GM23338 (cell line): Measurements from ENCODE around the gene TPMT. TPM values are rescaled to one million over a fixed set of nuclear protein-coding genes. Genes with fewer than 3 reads are reported as not detected.
"Not testable (repeated sequence)": the region's sequence is repeated elsewhere in the genome, so short reads cannot be mapped to it uniquely, and the experiment has no call there.

Experiments
- ATAC-seq: fragments of 200-7000 bp; cut with Tn5 transposase; 3 replicates; pipeline ENCODE4 v1.9.1; 2020
- DNase-seq: peaks from one replicate; pipeline ENCODE4 v3.0.0-alpha.2; 2015; ENCODE audit warnings: low spot score
- H2AFZ ChIP-seq: fragments of 200-600 bp; sonication (generic); 2 replicates; pipeline ENCODE4 v1.8.0; 2016; ENCODE audit warnings: antibody characterized with exemption, mild to moderate bottlenecking, moderate library complexity
- H3F3A ChIP-seq: fragments of 200-600 bp; sonication (generic); replicated peaks from 2 replicates; pipeline ENCODE4 v1.8.0; 2017; ENCODE audit warnings: antibody characterized with exemption, mixed run types, low read depth
- H3K27ac ChIP-seq: fragments of 200-600 bp; sonication (generic); 2 replicates; pipeline ENCODE4 v1.6.1; 2016; ENCODE audit warnings: low read depth
- H3K27me3 ChIP-seq: fragments of 200-600 bp; sonication (generic); 2 replicates; pipeline ENCODE4 v1.8.0; 2016; ENCODE audit warnings: mild to moderate bottlenecking, mixed run types, moderate library complexity; ENCODE audit not compliant: insufficient read depth
- H3K36me3 ChIP-seq: fragments of 200-600 bp; sonication (generic); 2 replicates; pipeline ENCODE4 v1.8.0; 2016; ENCODE audit warnings: mild to moderate bottlenecking; ENCODE audit not compliant: insufficient read depth
- H3K4me1 ChIP-seq: fragments of 200-600 bp; sonication (generic); 2 replicates; pipeline ENCODE4 v1.8.0; 2016; ENCODE audit warnings: mild to moderate bottlenecking, moderate library complexity; ENCODE audit not compliant: insufficient read depth
- H3K4me2 ChIP-seq: fragments of 200-600 bp; sonication (generic); 2 replicates; pipeline ENCODE4 v1.7.1; 2017; ENCODE audit warnings: mixed run types
- H3K4me3 ChIP-seq: fragments of 200-600 bp; sonication (generic); 2 replicates; pipeline ENCODE4 v1.6.1; 2016; ENCODE audit warnings: mixed run types
- H3K79me2 ChIP-seq: fragments of 200-600 bp; sonication (generic); replicated peaks from 2 replicates; pipeline ENCODE4 v1.8.0; 2017; ENCODE audit warnings: mild to moderate bottlenecking; ENCODE audit not compliant: insufficient read depth
- H3K9me2 ChIP-seq: fragments of 200-600 bp; sonication (generic); 2 replicates; pipeline ENCODE4 v1.8.0; 2017; ENCODE audit not compliant: insufficient read depth
- H4K20me1 ChIP-seq: fragments of 200-600 bp; sonication (generic); replicated peaks from 2 replicates; pipeline ENCODE4 v1.8.0; 2017; ENCODE audit warnings: mild to moderate bottlenecking; ENCODE audit not compliant: insufficient read depth
- H3K27ac Mint-ChIP-seq: 2 replicates; pipeline ENCODE4 v1.8.0; 2020; ENCODE audit warnings: inconsistent platforms, mild to moderate bottlenecking, moderate library complexity, mixed read lengths
- H3K27me3 Mint-ChIP-seq: 3 replicates; pipeline ENCODE4 v1.8.0; 2022; ENCODE audit warnings: low read depth, mild to moderate bottlenecking, moderate library complexity, mixed read lengths, inconsistent platforms; ENCODE audit not compliant: insufficient read depth, poor library complexity
- H3K36me3 Mint-ChIP-seq: 3 replicates; pipeline ENCODE4 v1.8.0; 2021; ENCODE audit warnings: low read depth, mild to moderate bottlenecking, inconsistent platforms, moderate library complexity, mixed read lengths
- H3K4me1 Mint-ChIP-seq: 3 replicates; pipeline ENCODE4 v1.8.0; 2020; ENCODE audit warnings: mild to moderate bottlenecking, inconsistent platforms, mixed read lengths
- H3K4me3 Mint-ChIP-seq: 3 replicates; pipeline ENCODE4 v1.8.0; 2021; ENCODE audit warnings: moderate library complexity, mild to moderate bottlenecking, inconsistent platforms, mixed read lengths
- H3K9me3 Mint-ChIP-seq: 3 replicates; pipeline ENCODE4 v1.8.0; 2020; ENCODE audit warnings: moderate library complexity, mild to moderate bottlenecking, inconsistent platforms, mixed read lengths
- ETS1 ChIP-seq: IDR thresholded peaks from 2 replicates; pipeline ENCODE4 v1.6.1; 2016; ENCODE audit warnings: antibody characterized with exemption
- EZH2phosphoT487 ChIP-seq: fragments of 200-600 bp; sonication (generic); IDR thresholded peaks from one replicate; pipeline ENCODE4 v1.8.1; 2018; ENCODE audit warnings: antibody characterized with exemption; ENCODE audit not compliant: unreplicated experiment
- NANOG ChIP-seq: IDR thresholded peaks from 2 replicates; pipeline ENCODE4 v1.6.1; 2016; ENCODE audit warnings: antibody characterized with exemption, borderline replicate concordance
- ZNF331 ChIP-seq: fragments of 250-450 bp; sonication (Bioruptor Pico); IDR thresholded peaks from 2 replicates; pipeline ENCODE4 v1.5.0; 2020; ENCODE audit warnings: low read depth, mild to moderate bottlenecking, moderate library complexity
- polyA plus RNA-seq: library from polyadenylated mRNA; unstranded; fragments of >200 nt; fragmentation: Nextera tagmentation; extraction: Ambion mirVana; gene quantifications from 2 replicates; pipeline ENCODE4 v1.2.1, GENCODE V29; 2016
- total RNA-seq: library from RNA; depleted of rRNA; stranded (reverse); fragments of >200 nt; shearing (Covaris generic); gene quantifications from 2 replicates; pipeline ENCODE4 v1.2.3, GENCODE V29; 2014

Gene TPMT
- total and polyA plus RNA-seq, 2 experiments from 2014 or later = 19.5 to 21.6 TPM

GRCh38 chr6:18151801-18152200 lies 3.1 kb downstream of the TPMT start:
- Mint-ChIP-seq H3K27ac (no peak overlapping the region), H3K4me1 (peaks cover 16% of the 10 kb centered on the region), H3K27me3 (peaks cover 7% of the 10 kb centered on the region), H3K36me3 (peaks cover 10% of the 10 kb centered on the region; the same call in 1 of the 3 replicates), H3K4me3 (no peak overlapping the region), H3K9me3 (no peaks in the 10 kb centered on the region)
- no peaks in the 10 kb centered on the region for H3F3A ChIP-seq
- H3K4me1 ChIP-seq = peaks cover 17% of the 10 kb centered on the region
- no peak overlapping the region for H3K4me3 ChIP-seq
- no peak overlapping the region for H3K27ac ChIP-seq
- no peaks in the 10 kb centered on the region for H4K20me1 ChIP-seq
- no peak overlapping the region for H3K4me2 ChIP-seq
- no peaks in the 10 kb centered on the region for H3K27me3 ChIP-seq
- no peaks in the 10 kb centered on the region for H3K36me3 ChIP-seq
- H2AFZ ChIP-seq = no peak overlapping the region
- ATAC-seq (no peak), DNase-seq (no peak)
- no peaks in the 10 kb centered on the region for H3K9me2 ChIP-seq
- TF ChIP-seq ZNF331 (CRISPR knock-in tag) (no peak), ETS1 (no peak)
- peaks cover 7% of the 10 kb centered on the region; the same call in 1 of the 2 replicates for H3K79me2 ChIP-seq

- H3K79me2 ChIP-seq, H3F3A ChIP-seq, ATAC-seq, H3K36me3 ChIP-seq, H3K9me2 ChIP-seq, H3K27me3 ChIP-seq, H2AFZ ChIP-seq, H3K27ac ChIP-seq, H3K27me3 Mint-ChIP-seq, H3K4me3 ChIP-seq, H4K20me1 ChIP-seq, H3K36me3 Mint-ChIP-seq, H3K4me2 ChIP-seq, DNase-seq, H3K9me3 Mint-ChIP-seq, H3K27ac Mint-ChIP-seq, H3K4me3 Mint-ChIP-seq: not testable (repeated sequence)
- peaks cover 16% of the 10 kb centered on the region for H3K4me1 Mint-ChIP-seq
- peaks cover 16% of the 10 kb centered on the region for H3K4me1 ChIP-seq
Measured at GRCh38 chr6:18151391-18151790, 3.5 kb downstream of the TPMT start.

GRCh38 chr6:18148304-18149025 lies 6.4 kb downstream of the TPMT start:
- Histone ChIP-seq H3F3A (no peaks in the 10 kb centered on the region), H3K27ac (no peak overlapping the region), H3K36me3 (no peaks in the 10 kb centered on the region; the same call in 1 of the 2 replicates), H3K4me3 (no peak overlapping the region), H2AFZ (no peak overlapping the region), H3K27me3 (no peaks in the 10 kb centered on the region), H4K20me1 (no peaks in the 10 kb centered on the region), H3K79me2 (peaks cover 3% of the 10 kb centered on the region; the same call in 1 of the 2 replicates), H3K9me2 (no peaks in the 10 kb centered on the region), H3K4me1 (peaks cover 6% of the 10 kb centered on the region), H3K4me2 (no peak overlapping the region)
- ATAC-seq (no peak), DNase-seq (no peak)
- Mint-ChIP-seq H3K4me3 (no peak overlapping the region), H3K27me3 (peaks cover 2% of the 10 kb centered on the region), H3K36me3 (peaks cover 10% of the 10 kb centered on the region; the same call in 1 of the 3 replicates), H3K4me1 (peaks cover 10% of the 10 kb centered on the region), H3K9me3 (no peaks in the 10 kb centered on the region), H3K27ac (no peak overlapping the region)
- no peak for TF ChIP-seq NANOG
- TF ChIP-seq EZH2phosphoT487 = no peak
